Stimulated activated CD8-positive, alpha-beta memory T cell treated with anti-CD3 and anti-CD28 coated beads, Interleukin-15, amount 100 ng/mL, for 1 hour (primary cell): Measurements from ENCODE around the gene VPS13D.
"Not testable (repeated sequence)": the region's sequence is repeated elsewhere in the genome, so short reads cannot be mapped to it uniquely, and the experiment has no call there.

Source experiments
- DNase-seq: peaks from one replicate; pipeline ENCODE4 v3.0.0-alpha.2; 2020; ENCODE audit warnings: low read depth

The VPS13D gene

DNA sequence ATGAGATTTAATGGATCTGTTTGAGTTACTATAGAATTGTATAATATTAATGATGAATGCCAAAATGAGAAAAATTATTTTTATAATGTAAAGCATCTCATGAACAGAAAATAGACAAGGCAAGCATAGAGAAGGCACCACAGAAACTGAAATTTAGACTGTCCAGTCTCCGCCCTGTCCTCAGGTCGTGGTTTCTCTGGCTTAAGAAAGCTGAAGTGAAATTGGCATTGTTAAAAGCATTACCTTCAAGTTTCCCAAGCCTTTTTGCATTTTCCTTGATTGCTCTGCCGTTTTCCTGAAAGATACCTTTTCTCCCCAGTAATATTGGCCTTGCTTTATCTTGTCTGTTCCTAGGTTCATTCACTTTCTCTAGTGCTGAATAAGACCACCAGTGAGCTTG lies 58.0 kb downstream of the VPS13D start:
- no peak for DNase-seq

DNA sequence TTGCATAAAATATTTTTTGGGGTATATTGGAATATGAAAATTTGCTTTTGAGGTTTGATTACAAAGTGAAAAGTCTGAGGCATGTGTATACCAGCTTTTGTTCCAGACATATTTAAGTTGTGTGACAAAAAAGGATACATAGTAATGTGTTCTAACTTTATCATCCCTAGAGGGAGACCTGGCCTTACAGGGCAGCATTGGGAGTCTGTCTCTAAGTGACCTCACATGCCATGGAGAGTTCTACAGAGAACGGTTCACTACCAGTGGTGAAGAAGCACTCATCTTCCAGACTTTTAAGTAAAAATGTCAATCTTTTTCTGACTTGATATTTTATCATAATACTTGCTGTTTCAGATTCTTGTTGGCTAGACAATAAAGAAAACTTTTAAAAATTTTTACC lies 61.0 kb downstream of the VPS13D start:
- DNase-seq: no peak

DNA sequence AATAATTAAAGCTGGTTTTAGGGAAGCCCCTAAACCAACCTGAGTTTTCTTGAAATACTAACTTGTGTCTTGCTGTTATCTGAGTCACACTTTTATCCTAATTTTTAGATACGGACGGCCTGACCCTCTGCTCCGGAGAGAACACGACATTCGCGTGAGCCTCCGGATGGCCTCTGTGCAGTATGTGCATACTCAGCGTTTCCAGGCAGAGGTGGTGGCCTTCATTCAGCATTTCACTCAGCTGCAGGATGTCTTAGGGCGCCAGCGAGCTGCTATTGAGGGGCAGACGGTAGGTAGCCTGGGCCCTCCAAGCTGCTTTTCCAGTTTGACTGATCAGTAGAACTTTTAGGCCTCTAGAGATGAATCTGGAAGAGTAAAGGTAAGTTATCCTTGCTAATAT lies 63.6 kb downstream of the VPS13D start:
- DNase-seq: no peak

DNA sequence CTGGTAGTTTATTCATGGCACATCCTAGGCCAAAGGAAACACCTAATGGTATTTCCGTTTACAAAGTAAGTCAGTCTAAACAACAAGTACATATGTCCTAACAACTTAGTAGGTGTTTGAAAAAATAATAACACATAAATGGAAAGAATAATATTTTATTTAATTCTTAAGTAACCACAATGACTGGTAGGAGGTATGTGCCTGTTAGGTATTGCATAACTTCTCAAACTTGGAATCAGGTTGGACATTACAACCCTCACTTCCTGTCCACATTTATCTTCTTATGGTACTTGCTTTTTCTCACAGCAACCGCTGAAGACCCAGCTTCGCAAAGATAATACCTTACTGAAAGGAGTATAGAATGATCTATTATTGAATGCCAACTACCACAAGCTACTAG lies 64.2 kb downstream of the VPS13D start:
- no peak for DNase-seq

DNA sequence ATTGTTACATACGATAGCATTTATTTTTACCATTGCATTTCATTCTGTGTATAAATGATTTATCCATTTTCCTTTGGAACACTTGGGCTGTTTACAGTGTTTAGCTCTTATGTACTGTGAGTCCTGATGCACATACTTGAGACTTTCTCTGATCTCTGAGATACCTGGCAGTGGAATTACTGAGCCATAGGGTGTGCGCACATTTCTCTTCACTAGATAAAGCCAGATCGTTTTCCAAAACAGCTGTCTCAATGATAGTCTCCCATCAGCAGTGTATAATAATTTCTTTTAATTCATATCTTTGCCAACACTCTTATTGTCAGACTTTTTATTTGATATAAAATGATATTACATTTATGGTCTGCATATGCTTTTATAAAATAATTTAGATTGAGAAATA lies 66.2 kb downstream of the VPS13D start:
- no peak for DNase-seq

DNA sequence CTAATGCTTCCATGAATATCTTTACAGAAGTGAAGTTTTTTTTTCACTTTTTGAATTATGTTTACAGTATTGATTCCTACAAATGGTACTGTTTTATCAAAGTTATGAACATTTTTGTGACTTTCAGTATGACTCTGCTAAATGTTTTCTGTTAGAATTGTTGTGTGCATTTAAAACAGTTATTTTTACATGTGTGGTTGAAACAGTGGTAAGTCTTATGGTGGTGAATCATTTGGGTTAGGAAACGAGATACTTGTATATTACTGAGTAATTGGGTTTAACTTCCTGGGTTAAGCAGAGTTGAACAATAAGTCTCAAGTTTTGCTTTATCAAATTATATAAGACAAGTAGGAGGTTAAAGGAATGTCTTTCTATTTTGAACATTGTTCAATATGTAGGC lies 66.8 kb downstream of the VPS13D start:
- DNase-seq: no peak

DNA sequence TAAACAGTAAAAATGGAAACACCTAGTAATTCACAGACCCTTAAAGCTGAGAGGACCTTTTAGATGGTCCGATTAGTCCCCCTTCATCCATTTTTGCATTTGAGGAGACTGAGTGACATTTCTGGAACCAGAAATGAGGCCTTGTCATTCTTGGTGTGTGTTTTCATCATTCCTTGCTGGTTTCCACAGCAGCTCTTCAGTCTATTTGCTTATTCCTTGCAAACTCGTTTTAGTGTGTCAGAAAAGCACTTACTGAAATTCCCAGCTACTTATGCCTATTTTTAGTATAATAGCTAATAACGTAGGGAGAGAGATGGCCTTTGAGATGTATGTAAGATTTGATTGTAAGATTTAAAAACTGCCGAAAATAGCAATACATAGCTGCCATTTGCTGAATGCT lies 70.9 kb downstream of the VPS13D start:
- DNase-seq: no peak

DNA sequence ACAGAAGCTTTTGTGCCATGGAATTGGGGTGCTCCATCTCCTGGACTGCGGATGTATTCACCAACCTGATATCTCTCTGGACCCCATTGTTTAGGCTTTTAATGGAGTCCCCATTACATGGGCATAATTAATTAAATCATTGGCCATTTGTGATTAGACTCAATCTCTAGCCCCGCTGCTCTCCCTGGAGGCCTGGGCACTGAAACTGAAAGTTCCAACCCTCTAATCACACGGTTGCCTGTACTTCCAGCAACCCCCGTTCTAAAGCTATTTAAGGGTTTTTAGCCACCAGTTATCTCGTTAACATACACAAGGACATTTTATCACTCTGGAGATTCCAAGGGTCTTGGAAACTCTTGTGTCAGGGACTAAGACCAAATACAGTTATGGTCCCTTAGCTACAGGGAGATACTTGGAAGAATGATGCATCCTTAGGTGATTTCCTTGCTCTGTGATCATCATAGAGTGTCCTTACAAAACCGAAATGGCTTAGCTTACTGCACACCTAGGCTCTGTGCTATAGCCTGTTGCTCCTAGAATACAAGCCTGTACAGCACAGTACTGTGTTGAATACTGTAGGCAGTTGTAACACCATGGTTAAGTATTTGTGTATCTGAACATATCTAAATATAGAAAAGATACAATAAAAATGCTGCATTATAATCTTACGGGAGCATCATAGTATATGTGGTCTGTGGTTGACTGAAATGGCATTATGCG lies 71.8 kb downstream of the VPS13D start:
- no peak for DNase-seq

DNA sequence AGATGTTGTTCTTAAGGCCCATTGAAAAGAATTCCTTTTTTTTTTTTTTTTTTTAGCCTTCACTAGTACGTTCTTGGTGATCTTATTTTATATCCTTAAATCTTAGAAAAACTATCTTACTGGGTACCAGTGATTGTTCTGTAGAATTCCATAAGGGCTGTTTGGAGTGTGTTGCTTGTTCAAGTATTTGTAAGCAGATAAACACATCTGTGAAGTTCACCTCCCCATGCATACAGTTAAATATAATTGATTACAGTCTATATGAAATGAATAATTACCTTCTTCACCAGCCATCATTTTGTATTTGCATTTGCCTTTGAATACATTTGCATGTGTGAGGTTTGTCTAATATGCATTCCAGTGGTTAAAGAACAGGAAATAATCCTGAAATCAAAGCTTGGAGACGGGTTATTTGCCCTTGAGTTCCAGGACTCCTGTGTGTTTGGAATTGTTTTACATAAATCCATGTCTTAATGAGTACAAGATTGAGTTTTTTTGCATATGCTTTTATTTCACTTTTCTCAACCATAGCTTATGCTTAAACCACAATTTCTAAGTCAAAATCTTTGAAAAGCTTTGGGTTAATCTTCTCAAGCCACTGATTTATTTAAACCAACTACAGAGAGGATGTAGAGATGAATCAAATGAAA lies 73.1 kb downstream of the VPS13D start:
- DNase-seq: no peak

DNA sequence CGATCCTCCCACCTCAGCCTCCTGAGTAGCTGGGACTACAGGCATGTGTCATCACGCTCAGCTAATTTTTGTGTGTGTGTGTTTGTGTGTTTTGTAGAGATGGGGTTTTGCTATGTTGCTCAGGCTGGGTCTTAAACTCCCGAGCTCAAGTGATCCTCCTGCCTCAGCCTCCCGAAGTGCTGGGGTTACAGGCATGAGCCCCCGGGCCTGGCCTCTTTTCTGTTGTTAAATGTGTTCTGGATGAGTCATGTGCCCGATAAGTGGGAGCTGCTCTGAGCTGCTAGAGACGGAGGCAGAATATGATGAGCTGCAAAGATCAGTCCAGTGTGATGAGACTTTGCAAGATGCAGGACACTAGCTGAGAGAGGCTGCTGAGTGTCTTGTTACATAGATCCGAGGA lies 75.5 kb downstream of the VPS13D start:
- no peak for DNase-seq

DNA sequence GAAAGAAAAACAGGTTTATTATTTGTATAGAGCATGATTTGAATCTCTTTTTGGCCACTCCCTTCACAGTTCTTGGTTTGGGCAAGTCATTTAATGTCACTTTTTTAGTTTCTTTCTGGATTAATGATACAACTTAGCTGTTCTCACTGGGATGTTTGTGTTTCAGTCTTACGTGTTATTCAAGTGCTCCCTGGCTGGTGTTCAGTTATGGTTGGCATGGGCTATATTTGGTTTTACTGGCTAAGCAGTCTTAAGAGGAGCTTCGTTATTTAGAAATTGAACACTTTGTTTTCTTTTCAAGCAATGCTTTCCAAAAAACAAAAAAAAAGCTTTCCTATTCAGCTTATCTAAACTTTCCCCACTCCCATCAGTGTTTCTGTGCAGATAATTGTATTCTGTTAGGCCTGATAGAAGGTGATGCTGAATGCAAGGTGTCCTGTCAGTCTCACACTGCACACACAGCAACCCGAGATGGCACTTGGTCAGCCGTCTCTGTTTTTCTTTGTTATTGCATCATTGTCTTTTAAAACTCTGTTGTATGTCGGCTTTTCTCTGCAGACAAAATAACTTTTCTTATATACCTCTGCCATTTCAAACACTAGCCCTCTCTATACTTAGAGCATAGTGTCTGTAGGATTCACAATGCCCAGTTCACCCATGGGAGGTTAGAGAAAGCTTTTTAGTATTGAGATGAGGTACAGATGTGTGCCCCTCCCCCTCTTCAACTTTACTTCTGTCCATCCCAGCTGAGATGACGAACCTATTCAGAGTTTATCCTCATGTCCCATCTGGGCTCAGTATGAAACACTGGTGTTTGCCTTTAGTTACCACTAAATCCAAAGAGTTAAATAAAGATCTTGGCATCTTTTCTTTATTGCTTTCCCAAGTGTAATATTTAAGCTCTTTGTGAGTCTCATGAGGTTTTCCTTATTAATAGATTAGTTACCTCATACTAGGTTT lies 80.2 kb downstream of the VPS13D start:
- no peak for DNase-seq

DNA sequence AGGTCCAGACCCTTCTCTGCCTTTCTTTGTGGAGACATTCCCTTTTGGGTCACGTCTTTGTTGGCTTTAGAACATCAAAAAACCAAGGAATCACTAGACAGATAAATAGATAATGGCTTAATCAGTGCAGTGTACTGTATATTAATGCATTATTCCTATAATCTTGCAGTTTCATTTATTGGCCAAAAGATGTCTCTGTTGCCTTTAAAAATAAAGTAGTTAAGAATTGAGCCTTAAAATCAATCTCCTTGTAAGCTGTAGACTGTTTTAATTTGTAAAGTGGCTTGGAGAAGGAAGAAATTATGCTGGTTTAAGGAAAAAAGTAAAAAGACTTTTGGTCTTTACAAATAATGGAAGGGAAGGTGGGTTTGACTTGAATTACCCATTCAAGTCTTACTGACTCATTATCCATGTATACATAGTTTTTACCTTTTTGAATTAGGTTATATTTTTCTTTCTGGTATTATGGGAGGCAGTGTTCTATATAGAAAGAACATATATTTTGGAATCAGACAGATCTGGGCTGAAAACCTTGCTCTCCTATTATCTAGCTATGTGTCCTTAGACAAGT lies 84.6 kb downstream of the VPS13D start:
- no peak for DNase-seq

DNA sequence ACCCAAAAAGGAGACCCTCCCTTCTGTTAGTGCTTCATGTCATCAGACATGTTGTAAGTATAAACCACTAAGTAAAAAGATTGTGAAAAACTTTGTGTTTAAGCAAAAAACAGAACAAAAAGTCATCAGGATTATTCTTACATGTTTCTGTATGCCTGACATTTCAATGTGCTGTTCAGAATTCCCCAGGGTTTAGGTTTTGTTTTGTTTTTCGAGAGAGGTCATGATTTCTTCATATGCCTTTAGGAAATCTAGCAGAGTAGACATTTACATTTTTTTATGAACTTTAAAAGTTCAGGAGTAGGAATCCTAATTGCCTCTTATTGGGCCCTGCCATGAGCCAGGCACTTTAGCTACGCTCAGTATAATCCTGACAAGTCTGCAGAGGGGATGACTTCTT lies 85.3 kb downstream of the VPS13D start:
- DNase-seq: no peak

DNA sequence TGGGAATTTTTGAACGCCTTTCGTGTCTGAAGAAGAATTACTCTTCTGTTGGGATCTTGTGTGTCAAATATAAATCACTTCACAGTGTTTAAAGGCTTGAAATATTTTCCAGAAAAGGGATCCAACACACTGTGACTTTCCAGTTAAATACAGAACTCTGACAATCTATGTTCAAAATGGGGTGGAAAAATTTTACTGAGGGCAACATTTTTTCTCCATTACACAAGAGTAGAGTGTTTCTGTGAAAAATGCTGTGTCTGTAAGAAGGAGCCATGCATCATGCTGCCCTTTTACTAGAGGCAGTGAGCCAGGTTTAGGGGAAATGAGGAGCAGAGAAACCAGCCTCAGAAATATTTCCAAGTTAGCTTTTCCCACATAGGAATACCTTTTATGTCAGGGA lies 86.5 kb downstream of the VPS13D start:
- no peak for DNase-seq

DNA sequence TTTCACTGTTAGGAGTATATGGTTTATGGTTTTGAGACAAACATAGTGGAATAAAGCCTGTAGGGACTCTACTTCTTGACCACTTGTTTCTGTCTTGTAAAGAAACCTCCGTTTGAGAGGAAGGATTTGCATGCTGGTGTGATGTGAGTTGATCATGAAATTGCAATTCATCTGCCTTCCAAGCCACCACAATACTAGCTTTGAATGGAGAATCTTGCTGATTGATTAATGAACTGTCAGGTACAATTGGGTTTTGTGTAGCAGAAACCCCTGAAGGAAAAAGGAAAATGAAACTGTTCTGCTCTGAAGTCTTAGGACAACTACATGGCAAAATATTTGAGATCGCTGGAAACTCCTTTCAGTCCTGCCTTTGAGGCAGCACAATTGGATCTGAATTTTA lies 90.7 kb downstream of the VPS13D start:
- DNase-seq: no peak

DNA sequence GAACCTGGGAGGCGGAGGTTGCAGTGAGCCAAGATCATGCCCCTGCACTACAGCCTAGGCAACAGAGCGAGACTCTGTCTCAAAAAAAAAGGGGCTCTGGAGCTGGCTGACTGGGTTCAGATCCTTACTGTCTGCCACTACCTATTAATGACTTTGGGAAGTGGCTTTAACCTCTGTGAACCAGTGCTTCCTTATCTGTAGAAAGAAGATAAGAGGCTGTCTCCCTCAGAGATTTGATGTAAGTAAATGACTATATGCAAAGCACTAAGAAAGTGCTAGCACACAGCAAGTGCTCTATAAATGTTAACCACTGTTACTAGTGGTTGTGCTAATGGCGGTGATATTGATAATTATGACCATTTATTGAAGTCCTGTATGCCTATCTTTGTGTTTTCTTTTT lies 94.6 kb downstream of the VPS13D start:
- DNase-seq: no peak

DNA sequence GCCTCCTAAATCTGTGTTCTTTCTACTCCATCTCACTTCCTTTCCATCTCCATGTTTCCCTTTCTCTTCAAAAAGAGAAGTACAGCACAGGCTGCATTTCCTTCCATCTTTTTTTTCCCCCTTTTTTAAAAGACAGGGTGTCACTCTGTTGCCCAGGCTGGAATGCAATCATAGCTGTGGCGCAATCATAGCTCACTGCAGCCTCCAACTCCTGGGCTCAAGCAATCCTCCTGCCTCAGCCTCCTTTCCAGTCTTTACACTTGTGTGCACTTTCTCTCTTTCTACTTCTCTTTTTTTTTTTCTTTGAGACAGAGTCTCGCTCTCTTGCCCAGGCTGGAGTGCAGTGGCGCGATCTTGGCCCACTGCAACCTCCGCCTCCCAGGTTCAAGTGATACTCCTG lies 95.1 kb downstream of the VPS13D start:
- not testable (repeated sequence) for DNase-seq

DNA sequence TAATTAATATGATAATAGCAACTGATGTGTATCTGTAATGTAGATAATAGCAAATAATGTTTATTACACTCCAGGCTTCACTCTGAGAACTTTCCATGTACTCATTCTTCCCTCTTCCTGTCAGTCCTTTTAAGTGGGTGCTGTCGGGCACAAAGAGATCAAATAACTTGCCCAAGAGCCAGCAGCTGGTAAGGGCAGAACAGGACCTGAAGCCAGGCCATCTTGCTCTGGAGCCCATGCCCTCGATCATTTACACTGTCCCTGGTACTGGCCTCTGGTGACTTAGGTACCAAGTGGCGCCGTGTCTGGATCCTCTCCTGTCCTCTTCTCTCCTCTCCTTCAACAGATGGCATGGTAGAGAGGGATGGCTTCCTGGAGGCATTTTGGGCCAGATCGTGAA lies 97.2 kb downstream of the VPS13D start:
- no peak for DNase-seq

DNA sequence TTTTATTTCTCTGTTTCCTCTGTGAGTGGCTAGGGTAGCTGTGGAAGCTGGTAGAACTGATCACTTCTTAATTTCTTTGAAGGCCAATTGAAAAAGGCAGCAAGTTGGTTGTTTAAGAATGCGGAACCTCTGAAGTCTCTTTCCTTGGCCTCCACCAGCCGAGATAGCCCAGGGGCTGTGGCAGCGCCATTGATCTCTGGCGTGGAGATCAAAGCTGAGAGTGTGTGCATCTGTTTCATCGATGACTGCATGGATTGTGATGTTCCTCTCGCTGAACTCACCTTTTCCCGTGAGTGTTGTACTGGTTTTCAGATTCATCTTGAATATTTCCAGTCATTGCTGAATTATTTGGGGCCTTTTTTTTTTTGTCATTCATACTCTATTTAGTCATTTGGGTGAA lies 97.7 kb downstream of the VPS13D start:
- DNase-seq: no peak

DNA sequence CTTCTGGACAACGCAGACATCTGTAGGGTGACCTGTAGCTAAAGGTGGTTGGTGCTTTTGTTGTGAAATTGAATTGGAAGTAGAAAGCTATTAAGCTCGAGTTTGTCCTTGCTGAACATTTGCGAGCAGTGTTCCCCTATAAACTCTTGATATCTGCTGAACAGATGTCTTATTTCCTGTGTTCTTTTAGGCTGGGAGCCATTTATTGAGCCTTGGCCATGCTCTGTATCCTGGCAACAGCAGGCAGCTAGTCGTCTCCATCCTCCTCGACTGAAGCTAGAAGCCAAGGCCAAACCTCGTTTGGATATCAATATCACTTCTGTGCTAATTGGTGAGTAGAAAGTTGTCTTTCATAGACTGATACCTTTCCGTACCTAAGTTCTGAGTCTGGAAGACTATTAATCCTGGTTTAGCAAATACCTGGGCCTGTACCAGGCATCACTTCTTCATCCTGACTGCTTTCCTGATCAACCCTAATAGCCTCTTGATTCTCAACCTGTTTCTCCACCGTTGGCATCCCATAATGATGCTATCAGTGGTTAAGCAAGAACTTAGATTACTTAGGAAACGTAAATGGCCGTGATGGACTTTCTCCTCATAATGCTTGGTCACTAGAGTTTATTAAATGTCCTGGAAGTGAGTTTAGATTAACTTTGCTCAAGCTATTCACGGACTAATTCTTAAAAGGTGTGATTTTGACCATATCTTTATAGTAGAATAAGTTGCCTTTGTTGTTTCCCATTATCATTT lies 103.4 kb downstream of the VPS13D start:
- no peak for DNase-seq

DNA sequence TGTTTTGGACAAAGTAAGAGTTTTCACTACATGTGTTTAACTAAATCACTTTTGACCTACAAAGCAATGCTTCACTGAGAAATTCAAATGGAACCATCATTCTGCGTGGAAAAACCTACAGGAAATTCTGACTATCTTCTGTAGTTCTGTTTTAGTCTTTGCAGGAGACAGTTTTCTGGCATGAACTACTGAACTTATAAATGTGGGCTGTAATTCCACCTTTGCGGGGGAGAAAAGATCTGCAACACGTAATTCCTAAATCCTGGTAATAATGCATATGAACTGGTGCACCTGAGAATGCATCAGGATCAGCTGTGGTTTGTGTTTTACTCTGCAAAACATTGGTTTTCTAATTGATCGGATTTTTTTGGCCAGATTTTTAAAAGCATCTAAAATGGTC lies 106.0 kb downstream of the VPS13D start:
- no peak for DNase-seq

DNA sequence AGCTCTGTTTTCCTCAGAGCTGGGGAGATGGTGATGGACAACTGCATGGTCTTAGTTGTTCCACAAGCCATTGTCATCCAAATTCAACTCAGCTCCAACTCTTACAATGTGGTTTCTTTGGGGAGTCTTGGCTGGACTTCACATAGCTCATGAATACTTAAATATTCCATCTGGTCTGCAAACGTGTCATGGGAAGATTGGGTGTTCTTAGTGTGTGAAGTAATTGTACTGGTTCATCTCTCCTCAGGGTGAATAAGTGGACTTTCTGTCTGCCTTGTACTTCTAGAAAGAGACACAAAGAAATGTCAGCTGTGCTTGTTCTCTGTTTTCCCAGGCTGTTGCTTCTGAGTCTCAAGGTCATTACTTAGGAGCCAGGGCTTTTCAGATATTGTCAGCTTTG lies 106.6 kb downstream of the VPS13D start:
- no peak for DNase-seq
